Right forelimb (tissue), 1 donor: ENCODE data around the gene SCPEP1.

Source experiments
- DNase-seq: peaks from one replicate; pipeline ENCODE4 v3.0.0-alpha.2; 2018

SCPEP1 gene

GRCh38 chr17:57044976-57045867, 67.3 kb downstream of the SCPEP1 start:
- no peak for DNase-seq

DNA sequence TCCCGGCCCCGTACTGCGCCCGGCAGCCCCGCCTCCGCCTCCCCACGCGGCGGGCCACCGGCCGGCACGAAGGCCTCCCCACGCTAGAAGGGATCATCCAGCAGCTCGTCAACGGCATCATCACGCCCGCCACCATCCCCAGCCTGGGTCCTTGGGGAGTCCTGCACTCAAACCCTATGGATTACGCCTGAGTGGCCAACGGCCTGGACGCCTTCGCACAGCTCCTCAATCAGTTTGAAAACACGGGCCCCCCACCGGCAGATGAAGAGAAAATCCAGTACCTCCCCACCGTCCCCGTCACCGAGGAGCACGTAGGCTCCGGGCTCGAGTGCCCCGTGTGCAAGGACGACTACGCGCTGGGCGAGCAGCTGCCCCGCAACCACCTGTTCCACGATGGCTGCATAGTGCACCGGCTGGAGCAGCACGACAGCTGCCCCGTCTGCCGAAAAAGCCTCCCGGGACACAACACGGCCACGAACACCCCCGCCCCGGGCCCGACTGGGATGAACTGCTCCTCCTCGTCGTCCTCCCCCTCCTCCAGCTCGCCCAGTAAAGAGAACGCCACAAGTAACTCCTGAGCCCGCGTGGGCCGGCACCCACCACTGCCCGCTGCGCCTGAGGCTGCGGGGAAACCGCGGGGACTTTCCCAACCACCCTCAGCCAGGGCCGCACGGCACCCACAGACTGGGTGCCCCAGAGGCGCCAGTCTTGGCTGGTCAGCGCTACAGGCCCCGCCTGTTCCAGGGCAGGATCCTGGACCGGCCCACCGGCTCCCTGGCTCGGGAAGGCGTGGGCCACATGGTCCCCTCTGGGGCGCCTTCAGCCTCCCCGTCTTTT, 68.2 kb downstream of the SCPEP1 start:
- DNase-seq = peak; percentile 64

GRCh38 chr17:57046749-57047148, 68.8 kb downstream of the SCPEP1 start:
- no peak for DNase-seq

DNA sequence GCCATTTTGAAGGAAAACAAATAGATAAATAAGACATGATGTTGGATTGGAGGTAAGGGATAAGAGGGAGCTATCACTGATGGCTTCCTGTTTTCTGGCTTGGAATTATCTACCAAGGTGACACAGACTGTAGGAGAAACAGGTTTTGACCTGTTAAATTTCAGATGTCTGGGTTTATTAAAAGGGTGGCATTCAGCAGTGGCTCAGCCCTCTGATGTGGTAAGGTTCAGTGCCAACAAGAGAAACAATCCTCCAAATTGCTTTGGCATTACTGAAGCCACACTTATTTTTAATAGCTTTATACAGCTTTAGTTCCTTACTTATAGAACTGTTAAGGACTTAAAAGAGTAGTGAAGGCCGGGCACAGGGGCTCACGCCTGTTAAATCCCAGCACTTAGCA, 70.2 kb downstream of the SCPEP1 start:
- no peak for DNase-seq

DNA sequence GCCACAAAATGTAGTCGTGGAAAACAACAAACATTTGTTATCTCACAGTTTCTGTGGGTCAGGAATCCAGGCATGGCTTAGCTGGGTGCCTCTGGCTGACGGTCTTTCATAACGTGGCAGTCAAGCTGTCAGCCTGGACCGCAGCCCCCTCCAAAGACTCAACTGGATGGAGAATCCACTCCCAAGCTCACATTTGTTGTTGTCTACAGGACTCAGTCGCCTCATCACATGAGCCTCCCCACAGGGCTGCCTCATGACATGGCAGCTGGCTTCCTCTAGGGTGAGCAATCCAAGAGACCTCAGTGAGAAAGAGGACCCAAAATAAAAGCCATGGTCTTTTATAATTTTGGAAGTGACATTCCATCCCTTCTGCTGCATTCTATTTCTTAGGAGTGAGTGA, 72.4 kb downstream of the SCPEP1 start:
- no peak for DNase-seq

DNA sequence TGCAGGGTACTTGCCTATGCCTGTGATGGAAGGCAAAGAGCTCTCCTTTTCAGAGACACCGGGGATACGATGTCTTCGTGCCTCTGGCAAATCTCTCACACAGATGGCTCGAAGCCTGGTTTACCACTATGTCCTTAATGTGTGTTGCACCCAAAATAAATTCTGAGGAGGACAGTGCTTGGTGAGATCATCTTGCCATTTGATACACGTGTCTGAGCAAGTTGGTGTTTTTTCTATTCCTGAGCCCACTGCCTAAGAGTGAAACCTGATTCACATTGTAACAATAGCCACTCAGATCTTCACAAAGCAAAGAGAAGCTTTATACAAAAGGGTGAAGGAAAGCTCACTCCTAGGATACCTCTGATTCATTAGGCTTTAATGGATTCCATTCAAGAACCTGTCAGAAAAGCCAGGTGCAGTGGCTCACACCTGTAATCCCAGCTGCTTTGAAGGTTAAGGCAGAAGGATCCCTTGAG, 74.0 kb downstream of the SCPEP1 start:
- DNase-seq = no peak
